Middle frontal gyrus (tissue), 1 donor: Measurements from ENCODE around the gene LMF1.
A peak's percentile ranks its signal among the peaks of the same experiment; 100 is the strongest.

ENCODE experiments used
- DNase-seq: peaks from one replicate; pipeline ENCODE4 v3.0.0-alpha.2; 2015; ENCODE audit warnings: low spot score; ENCODE audit errors: extremely low spot score

The LMF1 gene

GRCh38 chr16:814974-815373, 155.8 kb downstream of the LMF1 start:
- DNase-seq, result no peak

GRCh38 chr16:813916-814412, 156.8 kb downstream of the LMF1 start:
- DNase-seq, result no peak

- DNase-seq, result peak; percentile 20
Measured at GRCh38 chr16:813204-813915, 157.4 kb downstream of the LMF1 start.

- DNase-seq, result no peak
Measured at GRCh38 chr16:808085-808386, 162.7 kb downstream of the LMF1 start.

GRCh38 chr16:807347-808084, 163.3 kb downstream of the LMF1 start:
- DNase-seq, result peak; percentile 82

GRCh38 chr16:805474-805873, 165.3 kb downstream of the LMF1 start:
- DNase-seq, result no peak

- DNase-seq, result no peak
Measured at GRCh38 chr16:804193-805048, 166.4 kb downstream of the LMF1 start.

- no peak for DNase-seq
Measured at GRCh38 chr16:803754-804080, 167.1 kb downstream of the LMF1 start.
